Common myeloid progenitor, CD34-positive (primary cell): ENCODE measurements around the gene OR4A15. TPM values are rescaled to one million over a fixed set of nuclear protein-coding genes. Genes with fewer than 3 reads are reported as not detected.

ENCODE experiments used
- CTCF ChIA-PET: fragments of 350-600 bp; sonication (Branson Sonifier 250); formaldehyde crosslinking; loops from one replicate; lab custom pipeline; 2021; ENCODE audit warnings: antibody characterized with exemption; lab: Charles Lee
- POLR2A ChIA-PET: fragments of 350-600 bp; sonication (Branson Sonifier 250); formaldehyde crosslinking; loops from one replicate; lab custom pipeline; 2021; ENCODE audit warnings: antibody characterized with exemption; lab: Charles Lee
- DNase-seq, 3 donors: peaks; one replicate each; pipeline versions ENCODE4 v3.0.0 to v3.0.0-alpha.2; 2013
- H3K27ac ChIP-seq, 2 experiments: 1 replicate in 1 of 2; 2 replicates in 1 of 2; pipeline ENCODE4 v1.7.0; 2013; ENCODE audit warnings: inconsistent platforms in 2 of 2, low read length in 2 of 2, mild to moderate bottlenecking in 2 of 2, low read depth in 1 of 2, moderate library complexity in 1 of 2; ENCODE audit not compliant: severe bottlenecking in 2 of 2, insufficient read depth in 1 of 2, poor library complexity in 1 of 2
- H3K27me3 ChIP-seq, 5 experiments: replicated peaks in 2 of 5; 1 replicate in 3 of 5; 2 replicates in 2 of 5; pipeline versions ENCODE4 v1.6.1 to v1.7.0; 2013; ENCODE audit warnings: low read length in 4 of 5, mild to moderate bottlenecking in 2 of 5, moderate library complexity in 2 of 5, inconsistent platforms in 1 of 5; ENCODE audit not compliant: insufficient read depth in 5 of 5, control insufficient read depth in 4 of 5
- H3K36me3 ChIP-seq, 4 experiments: 1 replicate in 2 of 4; 2 replicates in 2 of 4; pipeline versions ENCODE4 v1.6.1 to v1.7.0; 2013; ENCODE audit warnings: low read length in 3 of 4, control low read depth in 1 of 4, mild to moderate bottlenecking in 1 of 4; ENCODE audit not compliant: control insufficient read depth in 4 of 4, insufficient read depth in 4 of 4
- H3K4me1 ChIP-seq, 4 experiments: 1 replicate in 3 of 4; 2 replicates in 1 of 4; pipeline versions ENCODE4 v1.6.1 to v1.7.1; 2013; ENCODE audit warnings: low read length in 3 of 4, mild to moderate bottlenecking in 3 of 4, control low read depth in 1 of 4, inconsistent platforms in 1 of 4, moderate library complexity in 1 of 4; ENCODE audit not compliant: control insufficient read depth in 4 of 4, insufficient read depth in 4 of 4; ENCODE audit errors: control extremely low read depth in 1 of 4
- H3K4me3 ChIP-seq, 7 experiments: 1 replicate in 4 of 7; 2 replicates in 3 of 7; pipeline versions ENCODE4 v1.5.1 to v1.7.0; 2013; ENCODE audit warnings: mild to moderate bottlenecking in 7 of 7, low read length in 6 of 7, moderate library complexity in 6 of 7, inconsistent platforms in 2 of 7, low read depth in 2 of 7, control low read depth in 1 of 7; ENCODE audit not compliant: insufficient read depth in 4 of 7, control insufficient read depth in 1 of 7; ENCODE audit errors: extremely low read depth in 1 of 7
- H3K9me3 ChIP-seq, 5 experiments: 1 replicate in 4 of 5; 2 replicates in 1 of 5; pipeline versions ENCODE4 v1.6.1 to v1.7.1; 2013; ENCODE audit warnings: low read length in 4 of 5, mild to moderate bottlenecking in 2 of 5, inconsistent platforms in 1 of 5, low read depth in 1 of 5, moderate library complexity in 1 of 5; ENCODE audit not compliant: control insufficient read depth in 4 of 5, insufficient read depth in 2 of 5; ENCODE audit errors: control extremely low read depth in 1 of 5
- WGBS: methylation state at CpG from one replicate; pipeline ENCODE4 v1.1.5; 2013; ENCODE audit not compliant: insufficient coverage; 5-methylcytosine and 5-hydroxymethylcytosine counted together
- polyA plus RNA-seq: library from polyadenylated mRNA; unstranded; fragments of 120-200 nt; gene quantifications from one replicate; pipeline ENCODE4 v1.2.1, GENCODE V29; 2013

Gene OR4A15
- polyA plus RNA-seq = not detected

DNA sequence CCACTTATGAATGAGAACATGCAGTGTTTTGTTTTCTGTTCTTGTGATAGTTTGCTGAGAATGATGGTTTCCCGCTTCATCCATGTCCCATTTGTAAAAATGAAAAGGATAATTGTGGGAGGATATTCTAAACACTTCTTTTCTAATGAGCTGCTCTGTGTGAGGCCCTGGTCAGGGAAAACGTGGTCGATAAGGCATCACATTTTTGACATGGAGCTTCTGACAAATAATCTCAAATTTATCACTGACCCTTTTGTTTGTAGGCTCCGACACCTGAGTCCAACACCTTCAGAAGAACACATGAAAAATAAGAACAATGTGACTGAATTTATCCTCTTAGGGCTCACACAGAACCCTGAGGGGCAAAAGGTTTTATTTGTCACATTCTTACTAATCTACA lies at the start of gene OR4A15:
OR4A15 (plus strand) TSS at position 301 of the 400 bp plus-strand sequence; CDS start at position 301, 0 bp downstream.
- no peak within 1 kb of the TSS for H3K4me3 ChIP-seq
- no peak within 1 kb of the TSS for H3K27ac ChIP-seq
- no peak for DNase-seq
- 93% methylated on average over 2 of the region's 4 CpGs for WGBS
- H3K9me3 ChIP-seq = peaks cover 0 to 2% (median 0%) of the 10 kb centered on the region in 5 experiments
- no peaks in the 10 kb centered on the region for H3K4me1 ChIP-seq
- ChIA-PET POLR2A (no interaction called here), CTCF (interaction anchor here (0.6 kb wide), 1 partner anchor 11 kb away, joined by 3 read pairs; no protein-coding TSS in a partner anchor)
- no peaks in the 10 kb centered on the region for H3K36me3 ChIP-seq
- H3K27me3 ChIP-seq = no peaks in the 10 kb centered on the region

DNA sequence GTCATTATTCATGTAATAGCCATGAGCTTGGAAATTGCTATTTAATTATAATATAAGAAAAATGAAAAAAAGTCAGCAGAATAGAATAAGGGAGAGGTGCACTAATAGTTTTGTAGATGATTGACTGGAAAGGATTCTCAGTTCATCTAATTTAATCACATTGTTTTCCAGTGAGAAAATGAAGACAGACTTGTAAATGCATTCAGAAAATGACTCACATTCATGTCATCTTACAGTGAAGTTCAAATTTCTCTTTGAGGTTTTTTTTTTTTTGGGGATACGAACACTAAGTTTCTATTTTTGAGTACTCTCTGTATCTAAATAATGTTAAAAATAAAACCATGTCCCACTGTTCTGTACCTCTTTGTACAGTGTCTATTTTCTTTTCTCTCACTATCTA lies 43.3 kb upstream of the OR4A15 start:
- H3K4me1 ChIP-seq = no peaks in the 10 kb centered on the region
- WGBS = no CpG with 5 or more reads among the region's 1 CpG
- H3K36me3 ChIP-seq = no peaks in the 10 kb centered on the region
- no peaks in the 10 kb centered on the region for H3K9me3 ChIP-seq
- CTCF ChIA-PET = no interaction called here
- H3K27me3 ChIP-seq = no peaks in the 10 kb centered on the region
- POLR2A ChIA-PET = no interaction called here
- no peak overlapping the region for H3K4me3 ChIP-seq
- DNase-seq = no peak
- no peak overlapping the region for H3K27ac ChIP-seq

DNA sequence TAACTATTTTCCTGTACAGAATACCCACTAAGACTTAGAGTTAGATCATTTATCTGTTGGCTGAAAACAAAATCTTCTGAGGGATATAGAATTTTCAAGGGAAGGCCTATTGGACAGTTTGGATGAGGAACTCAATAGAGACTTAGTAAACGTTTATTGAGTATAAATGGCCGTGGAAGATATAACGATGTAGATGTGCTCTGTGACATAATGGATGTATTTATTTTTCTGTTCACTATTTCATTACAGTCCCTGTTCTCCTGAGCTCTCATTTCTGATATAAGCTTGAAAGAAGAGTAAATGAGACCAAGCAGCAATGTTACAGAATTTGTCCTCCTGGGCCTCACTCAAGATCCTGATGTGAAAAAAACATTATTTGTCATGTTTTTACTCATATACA lies 24.9 kb upstream of the OR4A15 start, which contains the start of gene OR4A16:
OR4A16 (plus strand) TSS at position 301 of the 400 bp plus-strand sequence; CDS start at position 301, 0 bp downstream.
- no peaks in the 10 kb centered on the region for H3K27me3 ChIP-seq
- no peaks in the 10 kb centered on the region for H3K36me3 ChIP-seq
- no peak for DNase-seq
- H3K4me3 ChIP-seq = no peak within 1 kb of the TSS
- CTCF ChIA-PET = no interaction called here
- no peak within 1 kb of the TSS for H3K27ac ChIP-seq
- POLR2A ChIA-PET = no interaction called here
- H3K4me1 ChIP-seq = no peaks in the 10 kb centered on the region
- H3K9me3 ChIP-seq = peaks cover 0 to 3% (median 0%) of the 10 kb centered on the region in 5 experiments
- whole genome bisulfite sequencing = 100% methylated on average over 2 of the region's 3 CpGs

DNA sequence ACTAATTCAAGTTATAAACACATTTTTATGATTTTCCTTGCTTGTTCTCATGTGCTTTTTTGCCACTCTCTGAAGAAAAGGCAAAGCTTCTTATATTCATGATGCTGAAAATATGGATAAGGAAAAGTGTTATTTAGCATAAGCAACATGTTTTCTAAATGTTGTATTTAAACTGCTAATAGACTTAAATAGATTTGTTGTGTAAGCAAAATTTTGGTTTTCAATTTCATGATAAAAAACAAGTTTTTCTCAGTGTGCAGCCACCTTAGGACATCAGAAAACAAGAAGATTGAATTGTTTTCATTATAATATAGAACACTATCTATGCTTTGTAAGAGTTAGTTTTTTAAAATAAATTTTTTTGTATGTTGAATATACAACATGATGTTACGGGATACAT lies 22.5 kb upstream of the OR4A15 start:
- POLR2A ChIA-PET = no interaction called here
- WGBS = no CpG with 5 or more reads among the region's 1 CpG
- H3K36me3 ChIP-seq = no peaks in the 10 kb centered on the region
- peaks cover 0 to 3% (median 0%) of the 10 kb centered on the region in 5 experiments for H3K9me3 ChIP-seq
- H3K4me1 ChIP-seq = no peaks in the 10 kb centered on the region
- H3K4me3 ChIP-seq = no peak overlapping the region
- no peak for DNase-seq
- CTCF ChIA-PET = no interaction called here
- no peaks in the 10 kb centered on the region for H3K27me3 ChIP-seq
- H3K27ac ChIP-seq = no peak overlapping the region

DNA sequence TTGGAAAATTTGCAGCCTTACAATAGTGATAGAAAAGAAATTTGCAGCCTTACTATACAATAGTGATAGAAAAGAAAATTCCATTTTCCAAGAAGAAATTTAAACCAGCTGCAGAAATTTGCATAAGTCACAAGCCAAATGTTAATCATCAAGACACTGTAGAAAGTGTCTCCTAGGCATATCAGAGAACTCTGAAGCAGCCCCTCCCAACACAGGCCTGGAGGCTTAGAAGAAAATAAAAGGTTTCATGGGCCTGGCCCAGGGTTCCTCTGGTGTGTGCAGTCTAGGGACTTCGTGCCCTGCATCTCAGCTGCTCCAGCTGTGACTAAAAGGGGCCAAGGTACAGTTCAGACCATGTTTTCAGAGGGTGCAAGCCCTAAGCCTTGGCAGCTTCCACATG lies 18.7 kb upstream of the OR4A15 start:
- POLR2A ChIA-PET = no interaction called here
- H3K27ac ChIP-seq = no peak overlapping the region
- WGBS = 8% methylated on average over 1 of the region's 1 CpG
- no peaks in the 10 kb centered on the region for H3K4me1 ChIP-seq
- no peaks in the 10 kb centered on the region for H3K27me3 ChIP-seq
- H3K4me3 ChIP-seq = no peak overlapping the region
- DNase-seq = no peak
- CTCF ChIA-PET = no interaction called here
- H3K36me3 ChIP-seq = no peaks in the 10 kb centered on the region
- H3K9me3 ChIP-seq = peaks cover 0 to 4% (median 0%) of the 10 kb centered on the region in 5 experiments

DNA sequence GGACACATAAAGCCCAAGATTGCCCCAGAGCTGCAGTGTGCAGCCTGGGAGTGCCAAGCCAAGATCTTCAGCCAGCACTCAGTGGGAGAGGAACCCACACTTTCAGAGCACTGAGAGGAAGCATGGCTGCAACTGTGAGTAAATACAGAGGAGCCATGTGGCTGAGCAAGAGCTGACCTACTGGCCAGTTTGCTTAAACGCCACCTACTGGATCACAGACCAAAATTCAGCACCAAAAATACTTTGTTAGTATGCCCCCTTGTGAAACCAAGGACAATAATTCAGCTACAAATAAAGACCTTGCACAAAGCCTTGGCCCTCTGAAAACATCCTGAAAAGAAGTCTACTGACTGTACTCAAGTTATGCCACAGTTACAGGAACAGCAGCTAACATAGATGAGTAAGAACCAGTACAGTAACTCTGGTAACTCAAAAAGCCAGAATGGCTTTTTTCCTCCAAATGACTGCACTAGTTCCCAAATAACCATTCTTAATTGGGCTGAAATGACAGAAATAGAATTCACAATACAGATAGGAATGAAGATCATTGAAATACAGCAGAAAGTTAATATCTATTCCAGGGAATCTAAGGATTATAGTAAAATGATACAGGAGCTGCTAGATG lies 10.1 kb upstream of the OR4A15 start:
- CTCF ChIA-PET = no interaction called here
- Histone ChIP-seq H3K36me3 (no peaks in the 10 kb centered on the region), H3K27ac (no peak overlapping the region), H3K9me3 (peaks cover 0 to 6% (median 3%) of the 10 kb centered on the region in 5 experiments), H3K4me1 (no peaks in the 10 kb centered on the region), H3K27me3 (no peaks in the 10 kb centered on the region), H3K4me3 (no peak overlapping the region)
- WGBS = no CpG with 5 or more reads among the region's 1 CpG
- no peak for DNase-seq
- POLR2A ChIA-PET = no interaction called here

DNA sequence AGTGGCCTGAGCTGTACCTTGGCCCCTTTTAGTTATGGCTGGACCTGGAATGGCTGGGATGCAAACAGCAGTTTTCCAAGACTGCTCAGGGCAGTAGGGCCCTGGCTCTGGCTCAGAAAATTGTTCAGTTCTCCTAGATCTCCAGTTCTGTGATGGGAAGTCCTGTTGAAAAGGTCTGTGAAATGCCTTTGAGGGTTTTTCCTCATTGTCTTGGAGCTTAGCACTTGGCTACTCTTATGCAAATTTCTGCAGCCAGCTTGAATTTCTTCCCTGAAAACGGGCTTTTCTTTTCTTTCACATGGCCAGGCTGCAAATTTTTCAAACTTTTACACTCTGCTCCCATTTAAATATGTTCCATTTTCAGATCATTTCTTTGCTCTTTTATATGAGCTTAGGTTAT lies 33.2 kb downstream of the OR4A15 start:
- no peaks in the 10 kb centered on the region for H3K27me3 ChIP-seq
- no peak overlapping the region for H3K27ac ChIP-seq
- H3K36me3 ChIP-seq = no peaks in the 10 kb centered on the region
- POLR2A ChIA-PET = no interaction called here
- CTCF ChIA-PET = no interaction called here
- H3K9me3 ChIP-seq = no peaks in the 10 kb centered on the region
- no peak for DNase-seq
- no peak overlapping the region for H3K4me3 ChIP-seq
- H3K4me1 ChIP-seq = no peaks in the 10 kb centered on the region
- 17% methylated on average over 1 of the region's 1 CpG for WGBS
